SK-N-SH treated with all-trans-retinoic acid at 6 μM for 48 hours (cell line): ENCODE results near the gene SPTB.

ENCODE experiments used
- CREB5 ChIP-seq: fragments of 250-450 bp; sonication (Bioruptor Pico); IDR thresholded peaks from 2 replicates; pipeline ENCODE4 v1.5.1; 2020; ENCODE audit warnings: low read depth, mild to moderate bottlenecking, moderate library complexity
- CSRNP3 ChIP-seq: fragments of 250-450 bp; sonication (Bioruptor Pico); IDR thresholded peaks from 2 replicates; pipeline ENCODE4 v1.5.1; 2021; ENCODE audit warnings: mild to moderate bottlenecking, moderate library complexity
- GLIS3 ChIP-seq: fragments of 250-450 bp; sonication (Bioruptor Pico); IDR thresholded peaks from 2 replicates; pipeline ENCODE4 v1.5.0; 2020; ENCODE audit warnings: mild to moderate bottlenecking, moderate library complexity
- TOX ChIP-seq: fragments of 250-450 bp; sonication (Bioruptor Pico); IDR thresholded peaks from 2 replicates; pipeline ENCODE4 v1.8.0; 2021; ENCODE audit warnings: mild to moderate bottlenecking, moderate library complexity, borderline replicate concordance
- ZC3H10 ChIP-seq: fragments of 250-450 bp; sonication (Bioruptor Pico); IDR thresholded peaks from 2 replicates; pipeline ENCODE4 v1.5.1; 2021; ENCODE audit warnings: mild to moderate bottlenecking, moderate library complexity
- ZFP30 ChIP-seq: fragments of 450-650 bp; formaldehyde crosslinking; IDR thresholded peaks from 2 replicates; pipeline ENCODE4 v1.5.0; 2022; ENCODE audit warnings: mild to moderate bottlenecking, moderate library complexity
- TF ChIP-seq, protein P1 (sequence below): fragments of 250-450 bp; sonication (Bioruptor Pico); IDR thresholded peaks from 2 replicates; pipeline ENCODE4 v1.8.0; 2021; ENCODE audit warnings: low read depth, mild to moderate bottlenecking, moderate library complexity, borderline replicate concordance

DNA sequence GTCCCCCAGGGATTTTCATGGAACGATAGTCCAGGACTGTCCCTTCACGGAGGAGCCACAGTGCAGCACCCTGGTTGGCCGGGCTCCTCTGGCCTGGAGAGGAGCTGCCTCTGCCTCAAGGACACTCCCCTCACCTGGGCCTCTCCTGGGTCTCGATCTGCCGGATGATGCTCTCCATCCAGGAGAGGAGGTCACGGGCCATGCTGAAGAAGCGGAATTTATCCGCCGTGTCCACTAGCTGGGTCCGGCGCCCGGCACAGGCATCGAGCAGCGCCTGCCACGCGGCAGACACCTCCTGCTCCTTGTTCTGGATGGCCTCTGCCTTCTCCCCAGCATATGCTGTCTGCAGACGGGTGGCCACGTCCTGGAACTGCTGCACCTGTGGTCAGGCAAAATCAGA lies 109.0 kb downstream of the SPTB start:
- TF ChIP-seq GLIS3 (CRISPR knock-in tag) (no peak), CSRNP3 (CRISPR knock-in tag) (no peak), ZFP30 (CRISPR knock-in tag) (no peak), ZC3H10 (CRISPR knock-in tag) (no peak), TOX (CRISPR knock-in tag) (no peak), CREB5 (CRISPR knock-in tag) (no peak)
- TF ChIP-seq, protein P1, sequence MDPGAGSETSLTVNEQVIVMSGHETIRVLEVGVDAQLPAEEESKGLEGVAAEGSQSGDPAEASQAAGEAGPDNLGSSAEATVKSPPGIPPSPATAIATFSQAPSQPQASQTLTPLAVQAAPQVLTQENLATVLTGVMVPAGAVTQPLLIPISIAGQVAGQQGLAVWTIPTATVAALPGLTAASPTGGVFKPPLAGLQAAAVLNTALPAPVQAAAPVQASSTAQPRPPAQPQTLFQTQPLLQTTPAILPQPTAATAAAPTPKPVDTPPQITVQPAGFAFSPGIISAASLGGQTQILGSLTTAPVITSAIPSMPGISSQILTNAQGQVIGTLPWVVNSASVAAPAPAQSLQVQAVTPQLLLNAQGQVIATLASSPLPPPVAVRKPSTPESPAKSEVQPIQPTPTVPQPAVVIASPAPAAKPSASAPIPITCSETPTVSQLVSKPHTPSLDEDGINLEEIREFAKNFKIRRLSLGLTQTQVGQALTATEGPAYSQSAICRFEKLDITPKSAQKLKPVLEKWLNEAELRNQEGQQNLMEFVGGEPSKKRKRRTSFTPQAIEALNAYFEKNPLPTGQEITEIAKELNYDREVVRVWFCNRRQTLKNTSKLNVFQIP (CRISPR knock-in tag) = no peak
